ENCODE data around the gene PEMT.

PEMT gene

GRCh38 chr17:17558431-17558830 lies 33.1 kb downstream of the PEMT start:
- no peak for ATAC-seq (replicated peaks)
- Mint-ChIP-seq H3K27ac (no peak overlapping the region), H3K4me3 (no peak overlapping the region), H3K4me1 (peaks cover 6 to 12% of the 10 kb centered on the region in 2 donors), H3K9me3 (no peaks in the 10 kb centered on the region), H3K27me3 (no peaks in the 10 kb centered on the region), H3K36me3 (no peaks in the 10 kb centered on the region)
- DNase-seq: no peak

GRCh38 chr17:17557796-17558195 lies 33.7 kb downstream of the PEMT start:
- DNase-seq (no peak), ATAC-seq (replicated peaks) (no peak)
- H3K4me1 Mint-ChIP-seq: peaks cover 6 to 12% of the 10 kb centered on the region in 2 donors
- no peak overlapping the region for H3K4me3 Mint-ChIP-seq
- H3K9me3 Mint-ChIP-seq: no peaks in the 10 kb centered on the region
- H3K36me3 Mint-ChIP-seq: no peaks in the 10 kb centered on the region
- no peaks in the 10 kb centered on the region for H3K27me3 Mint-ChIP-seq
- H3K27ac Mint-ChIP-seq: no peak overlapping the region

GRCh38 chr17:17556671-17557070 lies 34.8 kb downstream of the PEMT start:
- no peaks in the 10 kb centered on the region for H3K27me3 Mint-ChIP-seq
- H3K9me3 Mint-ChIP-seq: no peaks in the 10 kb centered on the region
- H3K4me3 Mint-ChIP-seq: no peak overlapping the region
- DNase-seq (no peak), ATAC-seq (replicated peaks) (no peak)
- H3K27ac Mint-ChIP-seq: no peak overlapping the region
- no peaks in the 10 kb centered on the region for H3K36me3 Mint-ChIP-seq
- H3K4me1 Mint-ChIP-seq: peaks cover 6 to 12% of the 10 kb centered on the region in 2 donors

- peaks cover 6 to 12% of the 10 kb centered on the region in 2 donors for H3K4me1 Mint-ChIP-seq
- ATAC-seq (replicated peaks) (no peak), DNase-seq (no peak)
- H3K4me3 Mint-ChIP-seq: no peak overlapping the region
- H3K27ac Mint-ChIP-seq: no peak overlapping the region
- no peaks in the 10 kb centered on the region for H3K9me3 Mint-ChIP-seq
- no peaks in the 10 kb centered on the region for H3K27me3 Mint-ChIP-seq
- no peaks in the 10 kb centered on the region for H3K36me3 Mint-ChIP-seq
Observed at GRCh38 chr17:17555906-17556305, 35.6 kb downstream of the PEMT start.

- Mint-ChIP-seq H3K27me3 (no peaks in the 10 kb centered on the region), H3K9me3 (no peaks in the 10 kb centered on the region), H3K4me3 (no peak overlapping the region), H3K27ac (no peak overlapping the region), H3K36me3 (no peaks in the 10 kb centered on the region), H3K4me1 (peaks cover 6 to 12% of the 10 kb centered on the region in 2 donors)
- ATAC-seq (replicated peaks): no peak
- DNase-seq: no peak
Observed at GRCh38 chr17:17555151-17555550, 36.4 kb downstream of the PEMT start.

GRCh38 chr17:17554266-17554665 lies 37.2 kb downstream of the PEMT start:
- Mint-ChIP-seq H3K4me3 (no peak overlapping the region), H3K36me3 (no peaks in the 10 kb centered on the region), H3K27ac (no peak overlapping the region), H3K9me3 (no peaks in the 10 kb centered on the region), H3K4me1 (peaks cover 6 to 12% of the 10 kb centered on the region in 2 donors), H3K27me3 (no peaks in the 10 kb centered on the region)
- DNase-seq: no peak
- ATAC-seq (replicated peaks): no peak

GRCh38 chr17:17553217-17554195 lies 38.0 kb downstream of the PEMT start:
- no peaks in the 10 kb centered on the region for H3K9me3 Mint-ChIP-seq
- DNase-seq (no peak), ATAC-seq (replicated peaks) (no peak)
- no peak overlapping the region for H3K27ac Mint-ChIP-seq
- H3K27me3 Mint-ChIP-seq: no peaks in the 10 kb centered on the region
- no peaks in the 10 kb centered on the region for H3K36me3 Mint-ChIP-seq
- H3K4me3 Mint-ChIP-seq: no peak overlapping the region
- peaks cover 6 to 12% of the 10 kb centered on the region in 2 donors for H3K4me1 Mint-ChIP-seq

- DNase-seq (no peak), ATAC-seq (replicated peaks) (no peak)
- Mint-ChIP-seq H3K36me3 (no peaks in the 10 kb centered on the region), H3K4me3 (no peak overlapping the region), H3K27me3 (no peaks in the 10 kb centered on the region), H3K4me1 (peaks cover 6 to 10% of the 10 kb centered on the region in 2 donors), H3K9me3 (no peaks in the 10 kb centered on the region), H3K27ac (no peak overlapping the region)
Observed at GRCh38 chr17:17552351-17553216, 38.9 kb downstream of the PEMT start.

GRCh38 chr17:17551361-17551760 lies 40.1 kb downstream of the PEMT start:
- ATAC-seq (replicated peaks): no peak
- Mint-ChIP-seq H3K4me3 (no peak overlapping the region), H3K27me3 (no peaks in the 10 kb centered on the region), H3K9me3 (no peaks in the 10 kb centered on the region), H3K4me1 (peaks cover 2 to 4% of the 10 kb centered on the region in 2 donors), H3K27ac (no peak overlapping the region), H3K36me3 (no peaks in the 10 kb centered on the region)
- DNase-seq: no peak

- ATAC-seq (replicated peaks): no peak
- H3K27me3 Mint-ChIP-seq: no peaks in the 10 kb centered on the region
- no peak overlapping the region for H3K27ac Mint-ChIP-seq
- no peaks in the 10 kb centered on the region for H3K4me1 Mint-ChIP-seq
- H3K36me3 Mint-ChIP-seq: peaks cover 0 to 1% of the 10 kb centered on the region in 2 donors
- DNase-seq: no peak
- H3K4me3 Mint-ChIP-seq: no peak overlapping the region
- no peaks in the 10 kb centered on the region for H3K9me3 Mint-ChIP-seq
Observed at GRCh38 chr17:17549732-17550366, 41.7 kb downstream of the PEMT start.

- H3K9me3 Mint-ChIP-seq: no peaks in the 10 kb centered on the region
- peaks cover 1 to 3% of the 10 kb centered on the region in 2 donors for H3K36me3 Mint-ChIP-seq
- H3K27ac Mint-ChIP-seq: no peak overlapping the region
- H3K27me3 Mint-ChIP-seq: no peaks in the 10 kb centered on the region
- H3K4me1 Mint-ChIP-seq: no peaks in the 10 kb centered on the region
- ATAC-seq (replicated peaks) (no peak), DNase-seq (no peak)
- no peak overlapping the region for H3K4me3 Mint-ChIP-seq
Observed at GRCh38 chr17:17548044-17548443, 43.5 kb downstream of the PEMT start.

- no peaks in the 10 kb centered on the region for H3K4me1 Mint-ChIP-seq
- H3K36me3 Mint-ChIP-seq: peaks cover 1 to 3% of the 10 kb centered on the region in 2 donors
- H3K4me3 Mint-ChIP-seq: no peak overlapping the region
- ATAC-seq (replicated peaks) (no peak), DNase-seq (no peak)
- no peaks in the 10 kb centered on the region for H3K9me3 Mint-ChIP-seq
- no peak overlapping the region for H3K27ac Mint-ChIP-seq
- H3K27me3 Mint-ChIP-seq: no peaks in the 10 kb centered on the region
Observed at GRCh38 chr17:17547210-17547764, 44.2 kb downstream of the PEMT start.

GRCh38 chr17:17546399-17547185 lies 44.9 kb downstream of the PEMT start:
- DNase-seq: no peak
- Mint-ChIP-seq H3K4me1 (no peaks in the 10 kb centered on the region), H3K36me3 (peaks cover 1 to 3% of the 10 kb centered on the region in 2 donors), H3K4me3 (no peak overlapping the region), H3K9me3 (no peaks in the 10 kb centered on the region), H3K27me3 (no peaks in the 10 kb centered on the region), H3K27ac (no peak overlapping the region)
- ATAC-seq (replicated peaks): no peak
